8988T (cell line): ENCODE measurements around the gene CTXND1.

Experiments
- DNase-seq: peaks from one replicate; pipeline ENCODE4 v3.0.0; 2011

CTXND1 gene

GRCh38 chr15:80251428-80252120 lies 439 bp downstream of the CTXND1 start:
- DNase-seq, result no peak

- no peak for DNase-seq
These were observed 1.2 kb downstream of the CTXND1 start for GRCh38 chr15:80250614-80251427.

GRCh38 chr15:80249973-80250372 lies 2.0 kb downstream of the CTXND1 start:
- DNase-seq, result no peak

GRCh38 chr15:80247320-80247719 lies 4.7 kb downstream of the CTXND1 start:
- DNase-seq, result no peak

GRCh38 chr15:80246425-80246894 lies 5.6 kb downstream of the CTXND1 start:
- no peak for DNase-seq

GRCh38 chr15:80242802-80243201 lies 9.2 kb downstream of the CTXND1 start:
- DNase-seq, result no peak

- no peak for DNase-seq
These were observed 9.8 kb downstream of the CTXND1 start for GRCh38 chr15:80242132-80242769.

- no peak for DNase-seq
These were observed 10.5 kb downstream of the CTXND1 start for GRCh38 chr15:80241508-80241907.

GRCh38 chr15:80240276-80240675 lies 11.7 kb downstream of the CTXND1 start:
- DNase-seq, result no peak

- peak; percentile 44 for DNase-seq
These were observed 17.1 kb downstream of the CTXND1 start for GRCh38 chr15:80234883-80235282.

GRCh38 chr15:80233581-80233980 lies 18.4 kb downstream of the CTXND1 start:
- no peak for DNase-seq

GRCh38 chr15:80231371-80231770 lies 20.6 kb downstream of the CTXND1 start:
- DNase-seq, result no peak

- no peak for DNase-seq
These were observed 22.9 kb downstream of the CTXND1 start for GRCh38 chr15:80228959-80229610.

- DNase-seq, result no peak
These were observed 32.1 kb downstream of the CTXND1 start for GRCh38 chr15:80219955-80220354.

GRCh38 chr15:80217327-80217900 lies 34.6 kb downstream of the CTXND1 start:
- no peak for DNase-seq

GRCh38 chr15:80216911-80217310 lies 35.1 kb downstream of the CTXND1 start:
- no peak for DNase-seq

- no peak for DNase-seq
These were observed 35.9 kb downstream of the CTXND1 start for GRCh38 chr15:80216141-80216540.

- no peak for DNase-seq
These were observed 37.1 kb downstream of the CTXND1 start for GRCh38 chr15:80214910-80215309.

GRCh38 chr15:80211976-80212375 lies 40.0 kb downstream of the CTXND1 start:
- DNase-seq, result no peak

- DNase-seq, result no peak
These were observed 41.1 kb downstream of the CTXND1 start for GRCh38 chr15:80210611-80211573.
